GM12878 (cell line): ENCODE results near the gene C19orf12.

ENCODE experiments used
- BHLHE40 ChIP-seq, 2 experiments: fragments of 450-650 bp in 1 of 2; IDR thresholded peaks; 2 replicates each; pipeline ENCODE4 v1.6.1; 2011 to 2017; ENCODE audit warnings: low read depth in 2 of 2, borderline replicate concordance in 1 of 2, improper control_type of control experiment in 1 of 2, low read length in 1 of 2, mild to moderate bottlenecking in 1 of 2
- NFYB ChIP-seq: IDR thresholded peaks from 2 replicates; pipeline ENCODE4 v1.6.1; 2011; ENCODE audit warnings: low read depth, mild to moderate bottlenecking, low read length, improper control_type of control experiment, moderate library complexity; ENCODE audit not compliant: insufficient read depth
- NR2C2 ChIP-seq: IDR thresholded peaks from 2 replicates; pipeline ENCODE4 v1.6.1; 2011; ENCODE audit warnings: borderline replicate concordance, low read depth; ENCODE audit not compliant: control insufficient read depth, insufficient read length
- POLR2A ChIP-seq: IDR thresholded peaks from 2 replicates; pipeline ENCODE4 v1.6.1; 2011; ENCODE audit warnings: low read depth, mild to moderate bottlenecking, low read length
- RFX5 ChIP-seq: IDR thresholded peaks from 2 replicates; pipeline ENCODE4 v1.6.1; 2011; ENCODE audit warnings: low read depth, low read length, improper control_type of control experiment
- ZZZ3 ChIP-seq: IDR thresholded peaks from 2 replicates; pipeline ENCODE4 v1.6.1; 2011; ENCODE audit warnings: low read depth; ENCODE audit not compliant: control insufficient read depth, insufficient read length
- TF ChIP-seq, protein P1 (sequence below), 3 experiments: IDR thresholded peaks in 2 of 3; conservative IDR thresholded peaks in 1 of 3; 2 replicates each; pipeline ENCODE4 v1.5.1; 2011; ENCODE audit warnings: low read depth in 3 of 3, low read length in 3 of 3, mild to moderate bottlenecking in 3 of 3, control low read depth in 2 of 3, moderate library complexity in 2 of 3, inconsistent platforms in 1 of 3, mixed read lengths in 1 of 3; ENCODE audit not compliant: control insufficient read depth in 2 of 3, insufficient read depth in 1 of 3; ENCODE audit errors: extremely low read depth in 1 of 3

DNA sequence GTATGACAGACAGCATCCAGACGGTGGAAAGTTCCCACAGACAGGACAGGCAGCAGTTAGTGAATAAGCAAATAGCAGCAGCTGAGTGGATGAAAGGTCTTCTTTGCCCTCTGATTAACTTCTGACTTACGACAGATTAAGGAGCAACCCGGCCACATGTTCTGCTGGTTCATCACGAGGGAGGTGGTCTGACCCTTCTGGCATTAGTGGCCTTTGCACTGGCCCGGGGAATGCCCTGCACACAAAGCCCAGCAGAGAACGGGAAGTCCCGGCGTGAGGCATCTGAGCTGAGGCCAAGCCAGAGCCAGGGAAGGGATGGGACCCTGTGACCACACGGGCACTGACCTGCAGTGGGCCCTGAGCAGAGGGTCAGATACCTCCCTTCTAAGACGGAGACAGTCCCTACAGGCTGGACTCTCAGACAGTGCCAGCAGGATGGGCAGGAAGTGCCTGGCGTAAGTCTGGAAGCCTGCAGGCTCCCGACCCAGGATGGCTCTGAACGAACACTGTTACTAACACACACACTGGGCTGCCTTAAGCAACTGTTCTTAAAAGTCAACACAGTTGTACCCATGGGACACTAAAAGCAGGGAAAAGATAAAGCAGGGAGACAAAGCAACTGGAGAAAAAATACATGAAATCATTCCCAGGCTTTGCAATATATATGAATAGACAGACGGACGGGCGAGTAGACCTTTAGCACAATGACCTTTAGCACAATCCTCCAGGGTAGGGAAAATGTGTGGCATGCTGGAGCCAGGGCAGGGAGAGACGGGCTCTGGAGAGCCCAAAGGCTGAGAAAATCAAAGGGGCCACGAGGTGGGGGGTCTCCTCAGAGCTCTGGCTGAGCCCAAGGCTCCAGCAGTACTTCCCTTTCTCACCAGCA lies 6.3 kb downstream of the C19orf12 start:
- TF ChIP-seq ZZZ3 (no peak), NFYB (no peak), RFX5 (no peak), NR2C2 (no peak), POLR2A (no peak), BHLHE40 (IDR thresholded peaks at IDR 0.05; ENCODE audit: borderline replicate concordance in 1 of 2, low read depth in 2 of 2, low read length in 1 of 2) (no peak)
- TF ChIP-seq, protein P1, sequence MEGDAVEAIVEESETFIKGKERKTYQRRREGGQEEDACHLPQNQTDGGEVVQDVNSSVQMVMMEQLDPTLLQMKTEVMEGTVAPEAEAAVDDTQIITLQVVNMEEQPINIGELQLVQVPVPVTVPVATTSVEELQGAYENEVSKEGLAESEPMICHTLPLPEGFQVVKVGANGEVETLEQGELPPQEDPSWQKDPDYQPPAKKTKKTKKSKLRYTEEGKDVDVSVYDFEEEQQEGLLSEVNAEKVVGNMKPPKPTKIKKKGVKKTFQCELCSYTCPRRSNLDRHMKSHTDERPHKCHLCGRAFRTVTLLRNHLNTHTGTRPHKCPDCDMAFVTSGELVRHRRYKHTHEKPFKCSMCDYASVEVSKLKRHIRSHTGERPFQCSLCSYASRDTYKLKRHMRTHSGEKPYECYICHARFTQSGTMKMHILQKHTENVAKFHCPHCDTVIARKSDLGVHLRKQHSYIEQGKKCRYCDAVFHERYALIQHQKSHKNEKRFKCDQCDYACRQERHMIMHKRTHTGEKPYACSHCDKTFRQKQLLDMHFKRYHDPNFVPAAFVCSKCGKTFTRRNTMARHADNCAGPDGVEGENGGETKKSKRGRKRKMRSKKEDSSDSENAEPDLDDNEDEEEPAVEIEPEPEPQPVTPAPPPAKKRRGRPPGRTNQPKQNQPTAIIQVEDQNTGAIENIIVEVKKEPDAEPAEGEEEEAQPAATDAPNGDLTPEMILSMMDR (IDR thresholded peaks at IDR 0.05 in 2 of 3, conservative IDR thresholded peaks at IDR 0.05 in 1 of 3; ENCODE audit: control insufficient read depth in 2 of 3, extremely low read depth in 1 of 3, insufficient read depth in 1 of 3, low read depth in 3 of 3, low read length in 3 of 3): no peak
